Measurements from ENCODE around the gene MIA.
A peak's percentile ranks its signal among the peaks of the same experiment; 100 is the strongest.

The MIA gene

GRCh38 chr19:40799558-40800338, 24.4 kb downstream of the MIA start (continued):
- TF ChIP-seq ZNF362 (tag by site-specific recombination; IDR thresholded peaks at IDR 0.05) (no peak), ZNF777 (tag by site-specific recombination; IDR thresholded peaks at IDR 0.05; ENCODE audit: borderline replicate concordance) (no peak; the same call in 1 of the 2 replicates), REST (tag by site-specific recombination; IDR thresholded peaks at IDR 0.05) (no peak), OVOL3 (tag by site-specific recombination; IDR thresholded peaks at IDR 0.05) (0 out of 2 replicates have a peak, but pooled peaks have one; percentile 7), MYNN (tag by site-specific recombination; IDR thresholded peaks at IDR 0.05; ENCODE audit: borderline replicate concordance) (no peak), YY2 (tag by site-specific recombination; IDR thresholded peaks at IDR 0.05) (0 out of 2 replicates have a peak, but pooled peaks have one; percentile 25), ATF2 (tag by site-specific recombination; IDR thresholded peaks at IDR 0.05; ENCODE audit: low read depth) (no peak), ZNF585B (tag by site-specific recombination; IDR thresholded peaks at IDR 0.05) (no peak), ZNF155 (tag by site-specific recombination; IDR thresholded peaks at IDR 0.05) (no peak), KLF8 (tag by site-specific recombination; IDR thresholded peaks at IDR 0.05) (peak; percentile 85), ZNF2 (tag by site-specific recombination; IDR thresholded peaks at IDR 0.05) (no peak), PRDM6 (tag by site-specific recombination; IDR thresholded peaks at IDR 0.05) (no peak), ZSCAN16 (tag by site-specific recombination; IDR thresholded peaks at IDR 0.05) (no peak), PRDM4 (tag by site-specific recombination; IDR thresholded peaks at IDR 0.05) (no peak), ZNF518A (tag by site-specific recombination; conservative IDR thresholded peaks at IDR 0.05; ENCODE audit: low read depth) (no peak), KLF17 (tag by site-specific recombination; IDR thresholded peaks at IDR 0.05) (peak; percentile 82), ZBTB17 (tag by site-specific recombination; IDR thresholded peaks at IDR 0.05) (no peak), AEBP2 (tag by site-specific recombination; IDR thresholded peaks at IDR 0.05; ENCODE audit: borderline replicate concordance) (no peak), ZNF658 (tag by site-specific recombination; IDR thresholded peaks at IDR 0.05) (no peak)
